Activated naive CD4-positive, alpha-beta T cell treated with anti-CD3 and anti-CD28 coated beads, Interleukin-2, amount 50 U/mL, for 72 hours (primary cell): ENCODE results near the gene EPHB6. TPM values are rescaled to one million over a fixed set of nuclear protein-coding genes. Genes with fewer than 3 reads are reported as not detected.

Experiments
- ATAC-seq, 2 donors: fragments of 150-1000 bp; cut with Tn5 transposase; 2 replicates each; pipeline ENCODE4 v1.10.0; 2021; ENCODE audit warnings: mild to moderate bottlenecking in 2 of 2, moderate library complexity in 2 of 2
- DNase-seq, 2 donors: peaks; one replicate each; pipeline ENCODE4 v3.0.0; 2021 to 2022; ENCODE audit warnings: low spot score in 2 of 2
- H3K27ac Mint-ChIP-seq, 2 donors: one replicate each; pipeline ENCODE4 v1.8.0; 2022; ENCODE audit warnings: mild to moderate bottlenecking in 2 of 2, mixed read lengths in 2 of 2
- H3K36me3 Mint-ChIP-seq, 2 donors: one replicate each; pipeline ENCODE4 v1.8.0; 2022; ENCODE audit warnings: mixed read lengths in 2 of 2
- H3K9me3 Mint-ChIP-seq, 2 donors: one replicate each; pipeline ENCODE4 v1.8.0; 2022; ENCODE audit warnings: mixed read lengths in 2 of 2
- total RNA-seq, 2 donors: library from RNA; stranded (reverse); gene quantifications; one replicate each; pipeline ENCODE4 v1.2.3, GENCODE V29; 2022

EPHB6 gene
- total RNA-seq, 2 donors from 2014 or later = 16.0 to 32.8 TPM

DNA sequence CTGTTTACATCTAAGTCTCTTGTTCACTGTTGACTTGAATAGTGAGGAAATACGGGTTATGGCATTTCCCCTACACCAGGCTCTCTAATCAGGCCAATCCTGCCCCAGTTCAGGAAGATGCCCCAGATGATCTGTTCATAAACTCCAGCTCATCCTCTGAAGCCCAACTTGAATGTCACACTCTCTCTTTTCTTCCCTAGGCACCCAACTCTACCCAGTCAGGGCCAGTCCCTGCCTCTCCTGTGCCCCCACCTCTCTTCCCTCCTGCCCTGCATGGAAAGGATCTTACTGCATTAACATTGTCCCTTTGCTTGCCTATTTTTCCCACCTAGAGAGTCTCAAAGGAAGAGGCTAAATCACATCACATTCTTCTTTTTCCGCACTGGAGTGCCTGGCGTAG, 41.3 kb downstream of the EPHB6 start:
- no peak for ATAC-seq
- no peaks in the 10 kb centered on the region for H3K36me3 Mint-ChIP-seq
- peaks cover 0 to under 1% of the 10 kb centered on the region in 2 donors for H3K9me3 Mint-ChIP-seq
- no peak for DNase-seq
- H3K27ac Mint-ChIP-seq = no peak overlapping the region

DNA sequence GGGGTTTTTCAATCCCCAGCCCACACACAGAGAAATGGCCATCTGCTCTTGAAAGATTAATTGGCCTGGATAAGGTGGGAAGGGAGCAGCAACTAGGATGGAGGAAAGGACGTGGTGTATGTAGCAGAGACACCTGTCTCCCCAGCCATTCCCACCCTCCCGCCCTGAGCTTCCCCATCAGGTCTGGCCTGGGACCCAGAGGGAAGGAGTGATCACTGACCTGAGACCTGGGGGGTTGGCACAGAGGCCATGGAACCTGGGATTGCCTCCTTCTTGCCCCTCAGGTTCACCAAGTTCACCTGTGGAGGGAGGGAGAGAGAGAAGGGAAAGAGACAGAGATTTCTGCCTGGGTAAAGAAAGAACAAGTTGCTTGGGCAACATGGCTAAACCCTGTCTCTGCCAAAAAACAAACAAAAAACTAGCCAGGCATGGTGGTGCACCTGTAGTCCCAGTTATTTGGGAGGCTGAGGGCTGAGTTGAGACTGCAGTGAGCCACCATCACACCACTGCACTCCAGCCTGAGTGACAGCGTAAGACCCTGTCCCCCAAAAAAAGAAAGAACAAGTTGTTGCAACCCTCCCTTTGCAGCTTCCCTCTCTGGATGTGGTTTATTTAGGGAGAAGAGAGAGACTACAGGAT, 42.0 kb downstream of the EPHB6 start:
- ATAC-seq (no peak), DNase-seq (no peak)
- Mint-ChIP-seq H3K9me3 (no peaks in the 10 kb centered on the region), H3K27ac (no peak overlapping the region), H3K36me3 (no peaks in the 10 kb centered on the region)

DNA sequence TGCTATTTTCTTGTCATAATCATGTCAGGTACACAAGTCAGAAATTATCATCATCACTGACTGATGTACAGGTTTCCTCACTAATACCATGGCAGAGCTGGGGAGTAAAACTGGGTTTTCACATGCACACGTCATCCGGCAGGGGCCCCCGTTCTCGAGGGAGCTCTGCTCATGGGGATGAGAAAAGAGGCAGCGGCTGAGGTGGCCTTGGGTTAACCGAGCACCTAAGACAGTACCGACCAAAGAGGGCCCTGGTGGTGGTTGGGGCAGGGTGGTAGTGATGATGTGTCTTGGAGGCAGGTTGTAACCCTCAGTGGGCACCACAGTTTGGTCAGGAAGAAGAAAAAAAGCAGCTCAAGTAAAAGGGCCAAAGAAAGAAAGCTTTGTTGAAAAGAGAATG, 42.8 kb downstream of the EPHB6 start:
- DNase-seq (no peak), ATAC-seq (no peak)
- Mint-ChIP-seq H3K9me3 (no peaks in the 10 kb centered on the region), H3K36me3 (no peaks in the 10 kb centered on the region), H3K27ac (no peak overlapping the region)

DNA sequence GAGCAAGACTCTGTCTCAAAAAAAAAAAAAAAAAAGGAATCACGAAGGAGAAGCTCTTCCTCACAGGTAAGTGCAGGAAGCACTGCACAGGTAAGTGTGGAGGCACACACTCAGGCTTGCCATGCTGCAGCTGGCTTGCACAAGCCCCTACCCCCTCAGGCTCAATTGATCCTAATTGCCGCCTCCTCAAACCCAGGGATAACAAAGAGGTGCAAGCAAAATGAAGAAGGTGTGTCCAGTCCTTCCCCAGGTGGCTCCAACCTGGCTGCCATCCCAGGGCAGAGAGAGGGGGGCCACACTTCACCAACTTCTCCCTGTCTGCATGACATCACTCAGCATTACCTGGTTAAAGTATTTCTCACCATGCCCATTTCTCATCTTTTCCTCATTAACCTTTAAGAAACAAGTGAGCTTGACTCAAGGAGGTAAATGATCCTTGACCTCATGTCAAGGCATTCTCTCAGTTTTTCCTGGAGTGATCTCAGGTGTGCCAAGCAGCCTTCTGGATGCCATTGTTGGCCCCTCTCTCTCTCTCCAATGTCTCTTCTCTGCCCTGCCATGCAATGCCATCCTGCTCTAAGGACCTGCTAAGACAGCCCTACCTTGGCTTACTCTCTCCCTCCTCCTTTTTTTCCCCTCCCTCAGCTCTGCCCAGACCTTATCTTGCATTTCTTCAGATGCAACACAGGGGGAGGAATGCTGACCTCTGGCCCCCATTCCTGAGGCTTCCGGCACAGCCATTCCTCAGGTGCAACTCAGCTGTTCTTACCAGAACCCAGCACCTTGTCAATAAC, 43.7 kb downstream of the EPHB6 start:
- H3K27ac Mint-ChIP-seq = no peak overlapping the region
- H3K9me3 Mint-ChIP-seq = no peaks in the 10 kb centered on the region
- no peak for DNase-seq
- no peaks in the 10 kb centered on the region for H3K36me3 Mint-ChIP-seq
- no peak for ATAC-seq

DNA sequence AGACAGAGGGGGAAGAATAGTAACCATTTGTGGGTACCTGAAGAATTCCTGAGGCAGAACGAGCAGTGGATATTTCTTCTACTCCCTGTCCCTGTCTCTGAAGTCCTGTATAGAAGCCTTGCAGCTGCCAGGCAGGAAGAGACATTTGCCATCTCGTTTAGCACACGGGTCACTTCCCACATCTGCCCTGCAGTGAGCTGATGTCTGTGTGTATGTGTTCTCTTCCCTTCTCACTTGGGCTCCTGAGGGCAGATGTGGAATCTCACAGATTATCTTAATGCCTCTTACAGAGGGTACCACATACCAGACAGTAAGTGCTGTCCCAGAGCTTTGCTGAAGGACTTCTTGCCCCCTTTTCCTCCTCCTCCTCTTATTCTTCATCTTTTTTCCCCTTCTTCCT, 44.8 kb downstream of the EPHB6 start:
- DNase-seq (no peak), ATAC-seq (no peak)
- no peaks in the 10 kb centered on the region for H3K9me3 Mint-ChIP-seq
- H3K27ac Mint-ChIP-seq = no peak overlapping the region
- H3K36me3 Mint-ChIP-seq = no peaks in the 10 kb centered on the region

DNA sequence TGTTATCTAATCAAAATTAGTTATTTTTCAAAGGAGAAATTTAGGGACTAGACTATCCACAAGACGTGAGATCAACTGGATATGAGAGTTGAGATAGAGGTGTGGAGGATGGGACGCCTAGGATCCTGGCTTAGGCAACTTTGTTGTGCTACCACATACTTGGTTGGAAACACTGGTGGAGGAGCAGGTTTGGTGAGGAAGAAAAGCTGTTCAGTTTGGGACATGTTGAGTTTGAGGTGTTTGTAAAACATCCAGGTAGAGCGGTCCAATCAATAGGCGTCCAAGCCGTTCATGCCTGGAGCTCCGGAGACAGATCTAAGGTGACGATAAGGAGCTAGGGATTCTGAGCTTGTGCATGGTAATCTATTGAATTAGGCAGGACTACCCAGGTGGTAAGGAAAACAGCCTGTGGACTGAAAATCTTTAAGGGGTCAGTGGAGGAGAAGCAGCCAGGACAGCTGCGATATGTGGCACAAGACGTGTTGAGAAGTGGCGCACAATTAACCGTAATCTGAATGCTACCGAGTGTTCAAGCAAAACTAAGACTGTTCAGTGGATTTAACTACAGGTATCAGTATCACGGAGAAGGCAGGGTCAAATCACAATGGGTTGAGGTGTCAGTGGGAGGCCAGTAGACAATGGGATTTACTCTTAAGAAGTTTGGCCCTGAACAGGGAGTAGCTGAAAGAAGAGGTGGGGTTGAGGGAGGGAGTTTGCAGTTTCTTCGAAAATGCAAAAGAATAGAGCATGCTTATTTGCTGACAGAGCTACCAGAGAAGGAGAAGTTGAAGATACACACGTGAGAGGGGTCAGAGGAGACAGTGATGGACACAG, 46.8 kb downstream of the EPHB6 start:
- H3K27ac Mint-ChIP-seq = no peak overlapping the region
- no peaks in the 10 kb centered on the region for H3K9me3 Mint-ChIP-seq
- no peak for DNase-seq
- no peaks in the 10 kb centered on the region for H3K36me3 Mint-ChIP-seq
- ATAC-seq = no peak

DNA sequence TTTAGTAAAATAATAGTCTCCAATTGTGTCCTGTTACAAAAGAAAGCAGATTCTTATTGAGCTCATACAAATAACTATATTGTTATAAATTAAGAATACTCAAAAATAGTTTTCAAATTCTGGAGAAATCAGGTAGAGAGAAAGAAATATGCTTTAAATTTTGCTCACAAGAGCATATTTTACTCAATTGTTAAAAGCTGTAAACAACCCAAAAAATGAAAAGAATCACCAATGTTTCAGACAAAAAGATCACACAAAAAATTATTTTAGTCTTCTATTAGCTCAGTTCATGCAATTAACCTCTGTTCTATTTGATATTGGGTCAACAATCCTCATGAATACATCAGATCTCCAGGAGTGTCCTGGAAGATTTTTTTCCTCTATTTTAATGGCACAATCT, 49.3 kb downstream of the EPHB6 start:
- no peak for ATAC-seq
- H3K9me3 Mint-ChIP-seq = no peaks in the 10 kb centered on the region
- DNase-seq = no peak
- H3K27ac Mint-ChIP-seq = no peak overlapping the region
- no peaks in the 10 kb centered on the region for H3K36me3 Mint-ChIP-seq

DNA sequence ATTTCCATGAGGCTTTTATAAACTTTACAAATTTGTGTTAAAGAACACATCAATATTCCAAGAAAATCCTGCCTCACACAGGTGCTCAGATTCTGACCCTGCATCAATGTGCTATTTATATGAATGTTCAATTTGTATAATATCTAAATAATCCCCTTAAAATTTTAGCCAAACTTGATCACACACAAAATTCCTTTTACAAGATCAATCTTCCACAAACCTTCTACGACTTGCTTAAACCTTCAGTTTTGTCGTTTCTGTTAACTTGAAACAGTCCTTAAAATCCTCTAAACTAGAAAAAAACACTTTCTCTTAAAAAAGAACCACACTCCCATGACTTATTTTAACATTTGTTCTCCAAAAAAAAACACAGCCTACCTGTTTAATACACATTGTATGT, 50.9 kb downstream of the EPHB6 start:
- DNase-seq (no peak), ATAC-seq (no peak)
- no peaks in the 10 kb centered on the region for H3K36me3 Mint-ChIP-seq
- H3K9me3 Mint-ChIP-seq = no peaks in the 10 kb centered on the region
- no peak overlapping the region for H3K27ac Mint-ChIP-seq

DNA sequence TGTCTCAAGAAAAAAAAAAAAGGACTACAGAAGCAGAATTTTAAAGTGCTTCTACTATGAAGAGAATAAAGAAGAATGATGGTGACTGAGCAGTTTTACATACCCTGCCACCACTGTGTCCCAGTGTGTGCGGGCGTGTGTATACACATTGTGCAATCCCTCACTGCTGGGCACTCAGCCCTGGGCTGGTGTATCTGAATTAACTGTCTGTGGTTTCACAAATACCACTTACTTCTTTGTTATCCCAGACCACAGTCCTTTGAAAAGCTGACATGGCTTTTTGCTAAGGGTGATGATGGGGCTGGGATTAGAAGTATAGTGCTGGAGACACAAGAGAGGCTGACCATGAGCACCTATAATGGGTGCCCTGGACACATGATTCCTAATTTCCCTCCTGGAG, 51.8 kb downstream of the EPHB6 start:
- Mint-ChIP-seq H3K27ac (no peak overlapping the region), H3K9me3 (no peaks in the 10 kb centered on the region), H3K36me3 (no peaks in the 10 kb centered on the region)
- ATAC-seq (no peak), DNase-seq (no peak)

DNA sequence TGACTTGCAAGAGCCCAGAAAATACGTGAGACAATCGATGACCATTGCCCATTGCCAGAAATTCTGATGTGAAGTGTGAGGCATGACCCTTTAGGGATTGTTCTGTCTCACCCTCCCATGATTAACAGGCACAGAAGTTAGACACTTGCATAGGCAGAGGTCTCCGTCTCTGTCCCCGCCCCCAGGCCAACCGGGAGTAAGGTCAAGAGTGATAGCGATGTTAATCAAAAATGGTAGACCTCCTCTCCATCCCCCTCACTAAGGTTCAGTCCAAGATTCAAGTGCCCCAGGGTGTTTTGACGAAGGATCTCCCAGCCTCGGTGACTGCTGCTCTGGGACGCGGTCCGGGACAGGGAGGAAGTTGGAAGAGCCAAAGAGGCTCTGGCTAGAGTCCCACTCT, 53.4 kb downstream of the EPHB6 start:
- H3K27ac Mint-ChIP-seq = no peak overlapping the region
- ATAC-seq = no peak
- no peak for DNase-seq

DNA sequence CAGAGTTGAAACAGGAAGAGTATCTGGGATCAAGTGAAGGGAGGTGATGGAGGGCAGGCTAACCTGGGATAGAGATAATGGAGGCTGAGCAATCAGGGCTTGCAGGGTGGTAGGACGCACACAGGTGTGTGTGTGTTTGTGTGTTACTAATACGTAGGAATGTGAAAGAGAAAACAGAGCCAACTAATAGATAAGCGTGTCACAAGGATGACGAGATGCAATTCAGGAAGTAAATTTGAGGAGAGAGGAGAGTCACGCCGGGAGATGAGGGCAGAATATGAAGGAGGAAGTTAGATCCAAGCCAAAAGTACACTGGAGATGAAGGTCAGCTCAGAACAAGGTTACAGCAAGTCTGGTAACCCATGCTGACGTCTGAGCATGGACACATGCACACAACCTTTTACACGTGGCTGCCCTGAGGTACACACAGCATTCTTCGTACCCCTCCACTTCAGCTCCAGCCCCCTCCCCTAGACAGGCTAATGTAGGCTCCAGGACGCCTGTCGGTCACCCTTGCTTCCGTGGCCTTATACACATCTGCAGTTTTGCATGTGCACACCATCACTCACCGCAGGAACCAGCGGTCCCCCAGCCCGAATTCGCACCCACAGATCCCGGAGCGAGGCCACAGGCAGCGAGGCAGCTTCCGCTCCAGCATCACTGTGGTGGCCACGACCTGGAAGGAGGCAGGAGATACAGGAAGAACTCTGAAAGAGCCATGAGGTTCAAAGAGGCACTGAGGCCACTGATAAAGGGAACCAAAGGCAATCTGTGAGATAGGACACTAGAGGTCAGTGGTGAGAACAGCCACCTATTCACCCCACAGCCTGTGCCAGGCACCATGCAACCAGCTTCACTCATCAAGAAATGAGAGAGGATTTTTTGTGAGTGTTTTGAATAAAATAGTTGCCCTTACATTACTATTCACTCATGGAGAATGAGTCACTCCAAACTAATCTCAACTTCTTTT, 54.3 kb downstream of the EPHB6 start:
- no peaks in the 10 kb centered on the region for H3K9me3 Mint-ChIP-seq
- H3K27ac Mint-ChIP-seq = no peak overlapping the region
- DNase-seq = no peak
- ATAC-seq = peak in 1 of 2 donors; percentile 51
- H3K36me3 Mint-ChIP-seq = no peaks in the 10 kb centered on the region

More for the DNA sequence above, 53.4 kb downstream of the EPHB6 start:
- Mint-ChIP-seq H3K36me3 (no peaks in the 10 kb centered on the region), H3K9me3 (no peaks in the 10 kb centered on the region)

DNA sequence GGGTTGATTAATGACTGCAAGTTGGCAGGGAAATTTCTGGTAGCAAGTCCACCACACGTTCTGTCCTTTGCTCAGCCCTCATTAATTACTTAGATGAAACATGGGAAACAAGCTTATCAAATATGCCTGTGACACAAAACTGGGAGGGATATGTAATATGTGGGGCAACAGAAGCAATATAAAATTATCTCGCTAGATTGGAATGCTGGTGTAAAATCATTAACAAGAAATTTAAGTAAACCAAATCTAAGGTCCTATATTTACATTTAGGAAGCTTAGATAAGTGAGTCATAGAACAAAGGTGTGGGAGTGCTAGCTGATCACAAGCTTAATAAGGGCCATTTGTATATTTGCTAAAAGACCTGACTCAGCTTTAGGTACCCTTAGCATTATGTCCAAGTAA, 55.2 kb downstream of the EPHB6 start:
- ATAC-seq = no peak
- no peaks in the 10 kb centered on the region for H3K36me3 Mint-ChIP-seq
- H3K27ac Mint-ChIP-seq = no peak overlapping the region
- no peaks in the 10 kb centered on the region for H3K9me3 Mint-ChIP-seq
- DNase-seq = no peak

DNA sequence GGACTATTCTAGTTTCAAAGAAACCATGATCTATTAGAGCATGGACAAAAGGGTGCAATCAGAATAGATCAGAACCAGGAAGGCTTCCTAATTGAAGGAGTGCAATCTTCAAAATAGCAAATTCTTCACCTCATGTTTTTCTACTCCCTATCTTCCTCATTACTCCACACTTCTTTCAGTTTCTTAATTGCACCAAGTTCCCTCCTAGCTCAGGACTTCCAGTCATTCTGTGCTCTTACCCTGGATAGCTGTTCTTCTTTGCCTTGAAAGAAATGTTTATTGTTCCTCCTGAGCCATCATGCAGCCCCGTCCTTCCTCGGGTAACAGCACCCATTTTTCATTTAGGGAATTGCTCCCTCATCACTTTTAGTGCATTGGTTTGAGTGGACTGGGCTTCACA, 55.6 kb downstream of the EPHB6 start:
- DNase-seq (no peak), ATAC-seq (no peak)
- Mint-ChIP-seq H3K27ac (no peak overlapping the region), H3K36me3 (no peaks in the 10 kb centered on the region), H3K9me3 (no peaks in the 10 kb centered on the region)

DNA sequence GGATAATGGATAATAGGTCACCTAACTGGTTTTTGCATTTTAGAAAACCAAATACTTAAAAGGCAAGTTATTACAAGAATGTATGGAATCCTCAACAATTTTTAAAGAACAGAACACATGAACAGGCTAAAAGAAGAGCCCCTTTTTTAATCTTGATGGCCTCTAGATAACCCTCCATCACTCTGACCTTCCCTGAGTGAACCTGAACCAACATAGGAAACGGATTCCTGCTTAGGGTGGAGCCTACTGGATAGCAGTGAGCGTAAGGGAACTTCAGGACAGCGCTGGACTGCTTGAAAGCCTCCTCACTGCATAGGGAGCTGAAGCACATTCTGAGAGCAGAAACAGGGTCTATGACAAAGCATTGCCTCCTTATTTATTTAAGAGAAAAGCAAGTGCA, 58.2 kb downstream of the EPHB6 start:
- no peaks in the 10 kb centered on the region for H3K36me3 Mint-ChIP-seq
- DNase-seq = no peak
- no peaks in the 10 kb centered on the region for H3K9me3 Mint-ChIP-seq
- no peak overlapping the region for H3K27ac Mint-ChIP-seq
- no peak for ATAC-seq

DNA sequence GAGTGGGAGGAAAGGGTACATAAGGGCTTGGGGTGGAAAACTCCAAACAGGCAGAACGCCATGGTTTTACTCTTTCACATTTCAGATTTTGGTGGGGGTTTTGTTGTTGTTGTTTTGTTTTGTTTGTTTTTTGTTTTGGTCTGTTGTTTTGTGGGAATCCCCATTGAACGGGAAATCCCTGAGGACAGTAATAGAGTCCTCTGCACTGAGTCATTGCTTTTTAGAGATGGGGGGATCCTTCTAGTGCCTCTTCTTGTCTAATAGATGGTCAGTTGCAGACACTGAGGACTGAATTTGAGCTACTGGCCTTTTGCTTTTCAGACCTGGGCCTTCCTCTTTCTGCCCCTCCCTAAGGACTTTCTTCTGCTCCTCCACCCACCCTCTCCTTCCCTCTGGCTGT, 58.7 kb downstream of the EPHB6 start:
- DNase-seq (no peak), ATAC-seq (no peak)
- no peaks in the 10 kb centered on the region for H3K9me3 Mint-ChIP-seq
- H3K27ac Mint-ChIP-seq = no peak overlapping the region
- no peaks in the 10 kb centered on the region for H3K36me3 Mint-ChIP-seq

DNA sequence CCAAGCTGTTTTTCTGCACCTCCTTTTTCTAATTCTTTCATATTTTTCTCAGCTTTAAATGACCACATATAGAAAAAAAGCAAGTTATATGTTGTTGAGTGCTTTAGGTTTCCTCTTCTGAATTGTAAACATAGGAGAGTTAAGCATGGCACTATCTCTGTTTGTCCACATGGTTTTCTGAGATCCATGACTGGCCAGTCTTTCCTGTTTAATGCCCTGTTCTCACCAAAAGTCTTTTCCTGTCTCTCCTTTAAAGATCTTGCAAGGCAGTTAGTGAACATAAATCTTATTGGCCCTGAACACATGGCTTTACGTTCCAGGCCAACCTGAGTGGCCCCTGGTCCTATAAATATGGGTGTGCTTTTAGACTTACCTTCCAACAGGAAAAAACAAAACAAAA, 59.2 kb downstream of the EPHB6 start:
- ATAC-seq (no peak), DNase-seq (no peak)
- H3K36me3 Mint-ChIP-seq = no peaks in the 10 kb centered on the region
- H3K27ac Mint-ChIP-seq = no peak overlapping the region
- H3K9me3 Mint-ChIP-seq = no peaks in the 10 kb centered on the region
